Osteocyte (in vitro differentiated cells): Measurements from ENCODE around the gene BLOC1S2. TPM values are rescaled to one million over a fixed set of nuclear protein-coding genes. Genes with fewer than 3 reads are reported as not detected.
A peak's percentile ranks its signal among the peaks of the same experiment; 100 is the strongest.

Experiments used
- DNase-seq: peaks from one replicate; pipeline ENCODE4 v3.0.0; 2021; ENCODE audit warnings: mixed read lengths; ENCODE audit not compliant: unreplicated experiment; ENCODE audit errors: extremely low spot score
- H3K27ac Mint-ChIP-seq: one replicate; pipeline ENCODE4 v1.8.0; 2021; ENCODE audit warnings: mild to moderate bottlenecking, mixed read lengths; ENCODE audit not compliant: unreplicated experiment
- H3K27me3 Mint-ChIP-seq: one replicate; pipeline ENCODE4 v1.8.0; 2021; ENCODE audit warnings: mixed read lengths; ENCODE audit not compliant: unreplicated experiment
- H3K36me3 Mint-ChIP-seq: one replicate; pipeline ENCODE4 v1.8.0; 2021; ENCODE audit warnings: mixed read lengths; ENCODE audit not compliant: unreplicated experiment
- H3K4me1 Mint-ChIP-seq: one replicate; pipeline ENCODE4 v1.8.0; 2021; ENCODE audit warnings: mixed read lengths; ENCODE audit not compliant: unreplicated experiment
- H3K4me3 Mint-ChIP-seq: one replicate; pipeline ENCODE4 v1.8.0; 2021; ENCODE audit warnings: mild to moderate bottlenecking, moderate library complexity, mixed read lengths; ENCODE audit not compliant: unreplicated experiment
- H3K9me3 Mint-ChIP-seq: one replicate; pipeline ENCODE4 v1.8.0; 2021; ENCODE audit warnings: mixed read lengths; ENCODE audit not compliant: unreplicated experiment
- total RNA-seq: library from RNA; stranded (reverse); gene quantifications from 2 replicates; pipeline ENCODE4 v1.2.1, GENCODE V29; 2021
- TF ChIP-seq, protein P1 (sequence below): fragments of 200-600 bp; sonication (generic); IDR thresholded peaks from 2 replicates; pipeline ENCODE4 v1.5.0; 2021; ENCODE audit warnings: antibody characterized with exemption, mild to moderate bottlenecking, moderate library complexity

Gene BLOC1S2
- total RNA-seq, 1 donor from 2014 or later: 23.7 TPM

DNA sequence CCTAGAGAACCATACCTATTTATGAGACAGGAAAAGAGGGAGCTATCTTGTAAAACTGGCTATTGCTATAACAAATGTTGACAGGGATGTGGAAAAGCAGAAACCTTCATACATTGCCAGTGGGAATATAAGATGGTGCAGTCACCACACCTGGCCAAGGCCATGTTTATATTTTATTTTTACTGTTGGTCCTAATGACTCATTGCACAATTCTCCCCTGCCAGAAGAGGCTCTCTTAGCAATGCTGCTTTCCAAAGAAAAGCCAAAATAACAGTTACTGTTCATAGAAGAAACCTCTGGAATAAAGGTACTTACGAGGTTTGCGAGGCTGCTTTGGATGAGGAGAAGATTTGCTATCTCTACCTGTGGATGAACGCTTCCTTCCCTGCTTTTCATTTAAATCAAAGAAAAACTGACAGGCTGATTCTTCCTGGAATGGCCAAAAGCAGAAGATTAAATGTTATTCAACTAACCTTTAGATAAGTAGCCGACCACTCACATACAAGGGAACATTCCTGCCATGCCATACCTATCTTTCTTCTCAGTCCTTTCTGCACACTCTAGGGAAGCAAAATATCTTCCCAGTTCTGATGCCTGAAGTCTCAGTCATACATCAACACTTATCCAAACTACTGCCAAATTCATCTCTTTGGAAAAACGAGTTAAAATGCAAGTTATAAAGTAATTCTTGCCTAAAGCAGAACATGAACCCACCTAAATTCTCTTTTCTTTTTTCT is 40.8 kb downstream of the BLOC1S2 start:
- no peaks in the 10 kb centered on the region for H3K27me3 Mint-ChIP-seq
- TF ChIP-seq, protein P1, sequence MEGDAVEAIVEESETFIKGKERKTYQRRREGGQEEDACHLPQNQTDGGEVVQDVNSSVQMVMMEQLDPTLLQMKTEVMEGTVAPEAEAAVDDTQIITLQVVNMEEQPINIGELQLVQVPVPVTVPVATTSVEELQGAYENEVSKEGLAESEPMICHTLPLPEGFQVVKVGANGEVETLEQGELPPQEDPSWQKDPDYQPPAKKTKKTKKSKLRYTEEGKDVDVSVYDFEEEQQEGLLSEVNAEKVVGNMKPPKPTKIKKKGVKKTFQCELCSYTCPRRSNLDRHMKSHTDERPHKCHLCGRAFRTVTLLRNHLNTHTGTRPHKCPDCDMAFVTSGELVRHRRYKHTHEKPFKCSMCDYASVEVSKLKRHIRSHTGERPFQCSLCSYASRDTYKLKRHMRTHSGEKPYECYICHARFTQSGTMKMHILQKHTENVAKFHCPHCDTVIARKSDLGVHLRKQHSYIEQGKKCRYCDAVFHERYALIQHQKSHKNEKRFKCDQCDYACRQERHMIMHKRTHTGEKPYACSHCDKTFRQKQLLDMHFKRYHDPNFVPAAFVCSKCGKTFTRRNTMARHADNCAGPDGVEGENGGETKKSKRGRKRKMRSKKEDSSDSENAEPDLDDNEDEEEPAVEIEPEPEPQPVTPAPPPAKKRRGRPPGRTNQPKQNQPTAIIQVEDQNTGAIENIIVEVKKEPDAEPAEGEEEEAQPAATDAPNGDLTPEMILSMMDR: no peak
- H3K27ac Mint-ChIP-seq: no peak overlapping the region
- H3K9me3 Mint-ChIP-seq: no peaks in the 10 kb centered on the region
- no peak for DNase-seq
- no peaks in the 10 kb centered on the region for H3K4me1 Mint-ChIP-seq
- H3K36me3 Mint-ChIP-seq: peaks cover 23% of the 10 kb centered on the region
- H3K4me3 Mint-ChIP-seq: no peak overlapping the region

DNA sequence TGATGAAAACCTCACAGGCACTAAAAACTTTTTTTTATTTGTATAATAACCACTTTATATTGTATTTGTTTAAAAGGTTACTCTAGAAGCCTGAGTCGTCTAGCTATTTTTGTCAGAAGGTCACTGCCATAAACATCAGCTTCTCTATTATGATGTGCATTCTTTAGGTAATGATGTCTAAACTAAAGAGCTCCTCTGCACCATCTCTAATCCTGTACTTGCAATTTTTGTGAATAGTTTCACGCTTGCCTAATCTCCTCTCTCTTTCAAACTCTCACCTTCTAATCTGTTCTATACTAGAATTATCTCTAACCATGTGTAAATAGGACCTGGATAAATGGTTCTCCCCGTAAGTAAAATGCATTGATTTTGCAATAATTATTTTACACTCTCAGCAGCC is 46.6 kb downstream of the BLOC1S2 start:
- Mint-ChIP-seq H3K4me1 (no peaks in the 10 kb centered on the region), H3K27ac (no peak overlapping the region), H3K9me3 (no peaks in the 10 kb centered on the region), H3K27me3 (no peaks in the 10 kb centered on the region), H3K4me3 (no peak overlapping the region), H3K36me3 (peaks cover 13% of the 10 kb centered on the region)
- TF ChIP-seq, protein P1: no peak
- DNase-seq: no peak

DNA sequence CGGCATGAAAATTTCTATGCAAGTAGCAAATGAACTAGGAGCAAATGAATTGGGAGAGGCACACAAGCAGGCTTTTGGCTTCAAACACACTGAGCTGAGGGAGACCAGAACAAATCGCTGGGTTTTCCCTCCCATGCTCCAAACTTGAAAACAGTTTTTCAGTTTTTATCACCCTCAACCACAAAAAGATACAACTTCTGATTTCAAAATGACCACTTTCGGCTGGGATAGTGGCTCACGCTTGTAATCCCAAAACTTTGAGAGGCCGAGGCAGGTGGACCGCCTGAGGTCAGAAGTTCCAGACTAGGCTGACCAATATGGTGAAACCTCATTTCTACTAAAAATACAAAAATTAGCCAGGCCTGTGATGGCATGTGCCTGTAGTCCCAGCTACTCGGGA is 48.1 kb downstream of the BLOC1S2 start:
- H3K27me3 Mint-ChIP-seq: no peaks in the 10 kb centered on the region
- no peak overlapping the region for H3K27ac Mint-ChIP-seq
- no peaks in the 10 kb centered on the region for H3K9me3 Mint-ChIP-seq
- H3K4me3 Mint-ChIP-seq: no peak overlapping the region
- TF ChIP-seq, protein P1: no peak
- H3K36me3 Mint-ChIP-seq: peaks cover 17% of the 10 kb centered on the region
- H3K4me1 Mint-ChIP-seq: no peaks in the 10 kb centered on the region
- no peak for DNase-seq

DNA sequence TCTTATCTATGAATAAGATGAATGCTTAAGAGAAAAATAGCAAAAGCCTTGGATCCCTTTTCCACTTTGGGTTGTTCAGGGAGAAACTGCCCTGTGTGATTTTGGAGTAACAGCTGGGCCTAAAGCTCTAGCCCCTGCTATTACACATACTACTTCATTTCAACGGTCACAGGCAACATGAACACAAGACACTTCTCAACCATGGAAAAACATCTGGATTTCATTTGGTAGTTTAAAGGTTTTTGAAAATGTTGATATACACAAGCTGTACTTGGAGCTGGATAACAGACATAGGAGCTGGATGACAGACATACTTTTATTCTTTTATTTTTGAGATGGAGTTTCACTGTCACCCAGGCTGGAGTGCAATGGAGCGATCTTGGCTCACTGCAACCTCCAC is 54.4 kb downstream of the BLOC1S2 start:
- TF ChIP-seq, protein P1: no peak
- H3K9me3 Mint-ChIP-seq: no peaks in the 10 kb centered on the region
- H3K27ac Mint-ChIP-seq: no peak overlapping the region
- H3K4me3 Mint-ChIP-seq: no peak overlapping the region
- peaks cover 25% of the 10 kb centered on the region for H3K4me1 Mint-ChIP-seq
- H3K36me3 Mint-ChIP-seq: peaks cover 15% of the 10 kb centered on the region
- no peaks in the 10 kb centered on the region for H3K27me3 Mint-ChIP-seq
- no peak for DNase-seq

DNA sequence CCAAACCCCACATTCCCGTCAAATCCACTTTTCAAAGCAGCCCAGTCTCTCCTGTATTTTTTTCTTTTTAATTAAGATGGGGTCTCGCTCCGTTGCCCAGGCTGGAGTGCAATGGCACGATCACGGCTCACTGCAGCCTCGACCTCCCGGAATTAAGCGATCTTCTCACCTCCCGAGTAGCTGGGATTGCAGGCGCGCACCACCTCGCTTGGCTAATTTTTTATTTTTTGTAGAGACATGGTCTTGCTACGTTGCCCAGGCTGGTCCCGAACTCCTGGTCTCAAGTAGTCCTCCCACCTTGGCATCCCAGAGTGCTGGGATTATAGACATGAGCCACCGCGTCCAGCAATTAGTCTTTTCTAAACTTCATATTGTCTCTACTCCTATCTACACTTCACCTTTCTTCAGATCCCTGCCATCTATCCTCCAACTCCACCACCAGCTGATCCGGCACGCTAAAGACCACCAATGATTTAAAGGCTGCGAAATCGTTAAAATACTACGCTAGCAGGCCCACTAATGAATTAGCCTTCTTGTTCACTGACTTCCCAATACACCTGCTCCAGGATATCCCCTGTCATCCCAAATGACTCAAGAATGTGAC is 56.6 kb downstream of the BLOC1S2 start:
- H3K4me1 Mint-ChIP-seq: peaks cover 28% of the 10 kb centered on the region
- TF ChIP-seq, protein P1: no peak
- no peak for DNase-seq
- H3K9me3 Mint-ChIP-seq: no peaks in the 10 kb centered on the region
- peak overlapping the region; percentile 96 for H3K4me3 Mint-ChIP-seq
- peak overlapping the region; percentile 95 for H3K27ac Mint-ChIP-seq
- H3K36me3 Mint-ChIP-seq: peaks cover 15% of the 10 kb centered on the region
- no peaks in the 10 kb centered on the region for H3K27me3 Mint-ChIP-seq
